Measurements from ENCODE around the gene CFAP45.

CFAP45 gene

DNA sequence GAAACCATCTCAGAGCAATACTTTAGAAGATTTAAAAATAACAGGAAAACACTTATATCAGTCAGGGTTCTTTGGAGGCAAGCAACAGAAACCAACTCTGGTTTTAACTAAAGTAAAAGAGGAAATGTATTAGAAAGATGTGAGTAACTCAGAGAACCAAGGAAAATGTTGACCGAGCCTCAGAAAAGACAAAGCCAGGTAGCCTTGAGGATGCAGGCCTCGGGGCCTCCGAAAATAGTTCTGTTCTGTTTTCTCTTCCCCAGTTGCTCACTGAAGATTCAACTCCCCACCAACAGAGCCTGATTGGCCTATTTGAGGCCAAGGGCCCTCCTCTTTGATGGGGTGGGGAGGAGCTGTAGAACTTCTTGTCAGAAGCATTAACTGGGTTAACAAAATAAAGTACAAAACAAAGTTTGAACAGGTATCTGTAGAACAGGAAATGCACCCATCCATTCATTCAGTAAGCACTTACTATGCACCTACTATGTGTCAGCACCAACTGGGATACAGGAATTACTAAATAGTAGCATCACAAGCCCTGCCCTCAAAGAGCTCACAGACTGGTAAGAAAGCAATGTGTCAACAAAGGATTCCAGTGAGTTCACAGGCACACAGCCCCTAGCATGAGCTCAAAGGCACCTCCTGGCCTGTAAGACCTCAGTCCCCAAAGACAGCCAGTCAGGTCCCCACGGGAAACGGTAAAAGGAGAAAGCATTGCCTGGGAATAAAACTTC, 60.7 kb downstream of the CFAP45 start:
- TF ChIP-seq, protein P1, sequence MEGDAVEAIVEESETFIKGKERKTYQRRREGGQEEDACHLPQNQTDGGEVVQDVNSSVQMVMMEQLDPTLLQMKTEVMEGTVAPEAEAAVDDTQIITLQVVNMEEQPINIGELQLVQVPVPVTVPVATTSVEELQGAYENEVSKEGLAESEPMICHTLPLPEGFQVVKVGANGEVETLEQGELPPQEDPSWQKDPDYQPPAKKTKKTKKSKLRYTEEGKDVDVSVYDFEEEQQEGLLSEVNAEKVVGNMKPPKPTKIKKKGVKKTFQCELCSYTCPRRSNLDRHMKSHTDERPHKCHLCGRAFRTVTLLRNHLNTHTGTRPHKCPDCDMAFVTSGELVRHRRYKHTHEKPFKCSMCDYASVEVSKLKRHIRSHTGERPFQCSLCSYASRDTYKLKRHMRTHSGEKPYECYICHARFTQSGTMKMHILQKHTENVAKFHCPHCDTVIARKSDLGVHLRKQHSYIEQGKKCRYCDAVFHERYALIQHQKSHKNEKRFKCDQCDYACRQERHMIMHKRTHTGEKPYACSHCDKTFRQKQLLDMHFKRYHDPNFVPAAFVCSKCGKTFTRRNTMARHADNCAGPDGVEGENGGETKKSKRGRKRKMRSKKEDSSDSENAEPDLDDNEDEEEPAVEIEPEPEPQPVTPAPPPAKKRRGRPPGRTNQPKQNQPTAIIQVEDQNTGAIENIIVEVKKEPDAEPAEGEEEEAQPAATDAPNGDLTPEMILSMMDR (conservative IDR thresholded peaks at IDR 0.05; ENCODE audit: low read length): no peak
- no peak overlapping the region for H3K4me3 ChIP-seq (ENCODE audit: low read length)
- DNase-seq (ENCODE audit: low read depth): no peak

DNA sequence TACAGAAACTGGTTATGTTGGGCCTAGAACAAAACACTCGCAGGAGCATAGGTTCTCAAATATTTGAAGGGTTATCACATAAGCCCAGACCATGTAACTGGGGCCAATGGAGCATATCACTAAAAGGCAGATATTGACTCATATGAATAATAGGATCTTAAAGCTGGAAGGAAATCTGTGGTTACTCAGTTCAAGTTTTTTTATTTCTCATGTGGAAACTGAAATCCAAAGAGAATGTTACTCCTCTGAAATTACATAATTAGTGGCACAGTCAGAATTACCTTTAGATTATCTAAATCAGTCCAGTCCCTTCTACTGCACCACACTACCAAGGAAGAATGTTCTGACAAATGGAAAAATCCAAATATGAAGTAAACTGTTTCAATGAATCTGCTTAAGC, 61.2 kb downstream of the CFAP45 start:
- TF ChIP-seq, protein P1 (conservative IDR thresholded peaks at IDR 0.05; ENCODE audit: low read length): no peak
- no peak overlapping the region for H3K4me3 ChIP-seq (ENCODE audit: low read length)
- DNase-seq (ENCODE audit: low read depth): no peak

DNA sequence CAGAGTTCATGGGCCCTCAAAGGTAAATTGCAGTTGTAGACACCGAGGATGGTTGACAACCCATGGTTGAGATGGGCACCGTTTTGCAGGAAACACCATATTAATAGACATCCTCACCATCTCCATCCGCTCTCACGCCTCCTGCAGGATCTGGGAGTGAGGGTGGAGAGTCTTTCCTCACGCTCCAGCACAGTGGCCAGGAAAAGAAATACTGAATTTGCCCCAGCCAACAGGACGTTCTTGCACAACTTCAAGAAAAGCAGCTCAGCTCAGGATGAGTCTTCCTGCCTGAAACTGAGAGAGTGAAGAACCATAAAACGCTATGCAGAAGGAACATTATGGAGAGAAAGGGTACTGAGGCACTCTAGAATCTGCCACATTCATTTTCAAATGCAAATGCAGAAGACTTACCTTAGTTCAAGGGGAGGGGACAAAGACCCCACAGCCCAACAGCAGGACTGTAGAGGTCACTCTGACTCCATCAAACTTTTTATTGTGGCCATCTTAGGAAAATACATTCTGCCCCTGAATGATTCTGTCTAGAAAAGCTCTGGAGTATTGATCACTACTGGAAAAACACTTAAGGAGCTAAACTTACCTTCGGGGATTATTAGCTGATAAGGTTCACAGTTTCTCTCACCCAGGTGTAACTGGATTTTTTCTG, 64.0 kb downstream of the CFAP45 start:
- H3K4me3 ChIP-seq (ENCODE audit: low read length): no peak overlapping the region
- TF ChIP-seq, protein P1 (conservative IDR thresholded peaks at IDR 0.05; ENCODE audit: low read length): no peak; the same call in 1 of the 2 replicates
- peak; percentile 29 for DNase-seq (ENCODE audit: low read depth)

DNA sequence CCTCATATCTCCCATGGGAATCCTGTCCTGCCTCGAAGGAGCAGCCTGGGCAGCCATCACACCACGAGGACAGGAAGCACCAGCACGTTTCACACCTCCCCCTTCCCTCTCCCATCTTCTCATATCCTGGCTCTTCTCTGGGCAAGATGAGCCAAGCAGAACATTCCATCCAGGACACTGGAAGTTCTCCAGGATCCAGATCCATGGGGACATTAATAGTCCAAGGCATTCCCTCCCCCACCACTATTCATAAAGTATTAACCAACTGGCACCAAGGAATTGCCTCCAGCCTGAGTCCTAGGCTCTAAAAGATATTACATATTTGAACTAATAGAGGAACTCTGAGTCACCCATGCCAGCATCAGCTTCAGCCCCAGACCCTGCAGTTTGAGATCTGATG, 64.6 kb downstream of the CFAP45 start:
- TF ChIP-seq, protein P1 (conservative IDR thresholded peaks at IDR 0.05; ENCODE audit: low read length): no peak
- DNase-seq (ENCODE audit: low read depth): peak; percentile 34
- no peak overlapping the region for H3K4me3 ChIP-seq (ENCODE audit: low read length)

DNA sequence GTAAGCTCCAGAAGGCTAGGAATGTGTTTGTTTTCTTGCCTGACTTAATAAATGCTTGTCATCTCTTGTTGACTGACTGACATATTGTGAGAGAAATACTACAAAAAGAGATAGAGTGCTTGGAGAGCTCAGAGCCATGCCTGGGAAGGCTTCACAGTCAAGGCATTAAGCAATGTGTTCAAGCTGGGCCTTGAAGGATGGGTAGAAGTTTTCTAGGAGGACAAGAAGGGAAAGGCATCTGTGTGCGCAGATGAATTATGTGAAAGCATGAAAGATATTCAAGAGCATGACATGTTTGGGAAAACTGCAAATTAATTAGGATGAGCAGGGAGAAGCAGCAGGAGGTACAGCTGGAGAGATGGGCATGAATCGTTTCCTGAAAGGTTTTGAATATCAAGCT, 67.7 kb downstream of the CFAP45 start:
- DNase-seq (ENCODE audit: low read depth): peak; percentile 22
- H3K4me3 ChIP-seq (ENCODE audit: low read length): no peak overlapping the region
- TF ChIP-seq, protein P1 (conservative IDR thresholded peaks at IDR 0.05; ENCODE audit: low read length): no peak

DNA sequence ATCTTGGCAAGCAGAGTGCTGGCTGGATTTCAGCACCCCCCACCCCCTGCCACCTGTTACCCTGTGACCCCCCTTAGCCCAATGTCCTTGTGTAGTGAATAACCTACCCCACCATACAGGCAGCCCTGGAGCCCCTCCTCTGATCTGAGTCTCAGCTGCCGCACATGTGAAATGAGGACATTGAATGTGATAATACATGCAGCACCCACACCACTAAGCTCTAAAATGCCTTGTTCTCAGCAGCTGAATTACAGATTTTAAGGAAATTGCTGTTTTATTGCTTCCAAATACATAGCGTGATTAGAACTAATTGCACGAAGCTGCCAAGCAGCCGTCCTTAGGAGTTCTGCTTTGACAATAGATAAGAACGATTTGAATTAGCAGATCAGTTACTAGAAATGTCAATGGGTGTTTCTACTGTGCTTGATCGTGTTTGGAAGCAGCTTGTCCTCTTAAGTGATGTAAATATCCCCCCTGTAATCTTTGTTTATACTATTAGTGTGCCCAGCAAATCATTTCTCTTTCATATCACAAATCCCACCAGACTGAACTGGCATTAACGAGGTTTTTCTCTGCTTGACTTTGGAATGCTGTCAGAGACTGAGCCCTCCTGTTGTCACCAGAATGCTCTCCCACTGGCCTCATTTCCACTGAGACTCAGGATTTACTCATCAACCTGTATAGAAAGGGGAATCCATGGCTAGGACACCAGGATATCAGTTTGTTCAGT, 68.4 kb downstream of the CFAP45 start:
- no peak for DNase-seq (ENCODE audit: low read depth)
- no peak overlapping the region for H3K4me3 ChIP-seq (ENCODE audit: low read length)
- TF ChIP-seq, protein P1 (conservative IDR thresholded peaks at IDR 0.05; ENCODE audit: low read length): no peak

Data from AG10803 (cell line).